A673 (cell line): Measurements from ENCODE around the gene TSC22D3.

Experiments used
- CTCF ChIP-seq: fragments of 300-800, 200-600 bp; sonication (generic); conservative IDR thresholded peaks from 2 replicates; pipeline ENCODE4 v1.5.1; 2017; ENCODE audit warnings: low read depth, mild to moderate bottlenecking, antibody characterized with exemption, low read length, moderate library complexity, mixed read lengths
- EZH2 ChIP-seq: fragments of 200-600 bp; sonication (generic); IDR thresholded peaks from 2 replicates; pipeline ENCODE4 v1.6.1; 2017; ENCODE audit warnings: borderline replicate concordance, low read depth, mild to moderate bottlenecking, mixed read lengths, antibody characterized with exemption, low read length; ENCODE audit not compliant: poor library complexity, severe bottlenecking

- TF ChIP-seq CTCF (no peak), EZH2 (no peak)
Measured at GRCh38 chrX:107823042-107823441, 47.5 kb upstream of the TSC22D3 start.
